Glomerular endothelial cell (primary cell): ENCODE results near the gene FOXO1. TPM values are rescaled to one million over a fixed set of nuclear protein-coding genes. Genes with fewer than 3 reads are reported as not detected.
A peak's percentile ranks its signal among the peaks of the same experiment; 100 is the strongest.

ENCODE experiments used
- DNase-seq: peaks from one replicate; pipeline ENCODE4 v3.0.0-alpha.2; 2011; ENCODE audit warnings: low read depth, low spot score; ENCODE audit errors: extremely low read depth
- total RNA-seq: library from RNA; depleted of rRNA; stranded (reverse); fragments of >200 nt; gene quantifications from 2 replicates; pipeline ENCODE4 v1.2.3, GENCODE V29; 2015

FOXO1 gene
- total RNA-seq, 1 donor from 2014 or later = 68.3 TPM

- DNase-seq = no peak
Observed at GRCh38 chr13:40552895-40553294, 113.5 kb downstream of the FOXO1 start.

DNA sequence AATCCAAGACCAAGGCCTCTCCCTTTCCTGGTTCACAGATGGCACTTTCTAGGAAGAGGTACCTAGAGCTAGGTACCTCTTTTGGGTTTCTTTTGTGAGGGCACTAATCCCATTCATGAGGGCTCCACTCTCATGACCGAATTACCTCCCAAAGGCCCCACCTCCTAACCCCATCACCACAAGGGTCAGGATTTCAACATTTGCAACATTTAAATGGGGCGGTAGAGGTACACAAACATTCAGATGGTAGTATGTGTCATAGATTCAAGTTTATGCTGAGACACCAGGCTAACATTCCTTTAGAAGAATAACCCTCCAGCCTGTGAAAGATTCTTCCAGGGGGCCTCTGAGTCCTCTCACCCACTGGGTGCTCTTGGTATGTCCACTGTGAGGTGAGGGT is 116.3 kb downstream of the FOXO1 start:
- DNase-seq = no peak

- DNase-seq = no peak
Observed at GRCh38 chr13:40549500-40550094, 116.8 kb downstream of the FOXO1 start.

DNA sequence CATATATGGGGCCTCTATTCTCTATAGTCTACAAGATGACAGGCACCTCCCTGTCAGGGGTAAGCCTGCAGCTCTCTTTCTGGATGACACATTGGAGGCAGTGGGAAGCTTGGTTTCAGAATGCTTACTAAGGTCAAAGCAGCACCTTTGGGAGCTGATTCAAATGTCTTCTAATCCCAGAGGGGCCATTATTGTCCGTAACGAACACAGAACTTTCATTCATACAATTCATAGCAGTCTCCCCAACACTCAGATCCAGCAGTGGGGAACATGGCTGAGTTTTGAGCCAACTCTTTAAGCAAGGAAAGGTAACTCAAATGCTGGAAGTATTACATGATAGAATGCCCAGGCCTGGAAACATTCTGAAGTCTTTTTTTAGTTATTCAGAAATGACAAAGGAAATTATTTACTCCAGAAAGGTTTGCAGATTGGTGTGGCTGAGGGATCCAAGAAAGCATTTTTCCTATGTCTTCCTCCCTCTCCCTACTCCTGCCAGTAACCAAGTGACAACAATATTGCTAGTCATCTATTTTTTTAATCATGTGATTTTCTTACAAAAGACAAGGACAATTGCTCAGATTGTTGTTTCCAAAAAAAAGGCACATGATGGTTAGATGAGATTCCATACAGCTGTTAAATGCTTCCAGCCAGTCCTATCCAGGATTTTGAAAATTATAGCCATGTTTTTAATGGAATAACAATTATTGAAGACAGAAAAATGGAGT is 118.7 kb downstream of the FOXO1 start:
- DNase-seq = no peak

DNA sequence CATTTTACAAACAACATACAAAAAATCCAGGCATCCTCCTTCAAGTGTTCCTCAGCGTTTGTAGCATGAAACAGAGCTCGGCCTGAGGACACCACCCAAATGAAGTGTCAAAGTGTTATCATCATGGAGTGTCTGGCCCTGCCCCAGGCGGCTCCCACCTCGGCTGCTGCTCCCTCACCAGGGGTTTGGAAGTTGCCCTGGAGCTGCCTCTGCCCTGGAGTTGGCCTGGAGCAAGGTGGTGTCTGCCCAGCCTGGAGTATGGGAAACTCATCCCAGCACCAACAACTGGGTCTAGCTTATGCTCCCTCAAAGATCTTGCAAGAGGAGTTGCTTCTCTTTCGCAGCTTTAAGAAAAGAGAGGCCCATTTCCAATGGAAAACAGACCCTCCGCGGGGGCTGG is 120.4 kb downstream of the FOXO1 start:
- DNase-seq = no peak

DNA sequence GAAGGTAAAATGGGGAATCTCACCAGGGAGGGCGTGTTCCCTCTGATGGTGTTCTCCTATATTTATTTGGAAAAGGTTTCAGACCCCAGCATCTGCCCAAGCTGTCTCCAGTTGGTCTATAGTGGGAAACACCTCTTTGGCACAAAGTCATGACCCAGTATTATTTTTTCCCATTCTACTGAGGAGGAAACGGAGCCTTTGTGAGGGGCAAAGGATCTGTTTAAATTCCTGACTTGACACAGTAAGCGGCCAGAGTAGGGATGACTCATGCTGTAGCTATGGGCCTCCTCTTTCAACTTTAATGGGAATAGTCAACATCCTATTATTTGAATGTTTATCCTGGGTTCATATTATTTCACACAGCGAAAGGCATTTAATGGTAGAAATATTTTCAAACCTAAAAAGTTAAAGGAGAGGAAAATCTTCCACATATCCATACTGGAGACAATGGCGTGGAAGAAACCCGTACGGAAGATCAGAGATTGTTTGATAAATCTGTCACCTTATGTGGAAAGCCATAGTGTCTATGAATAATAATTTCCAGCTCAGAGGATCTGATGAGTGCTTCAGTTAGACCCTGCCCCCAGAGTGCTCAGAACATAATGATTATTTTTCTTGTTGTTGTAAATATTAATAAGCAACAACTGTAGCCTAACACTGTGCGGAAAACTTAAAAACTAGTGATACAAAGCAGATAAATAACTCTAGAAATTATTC is 126.0 kb downstream of the FOXO1 start:
- DNase-seq = peak; percentile 95

GRCh38 chr13:40539576-40540327 is 126.7 kb downstream of the FOXO1 start:
- DNase-seq = no peak

- DNase-seq = no peak
Observed at GRCh38 chr13:40537146-40537895, 129.1 kb downstream of the FOXO1 start.

DNA sequence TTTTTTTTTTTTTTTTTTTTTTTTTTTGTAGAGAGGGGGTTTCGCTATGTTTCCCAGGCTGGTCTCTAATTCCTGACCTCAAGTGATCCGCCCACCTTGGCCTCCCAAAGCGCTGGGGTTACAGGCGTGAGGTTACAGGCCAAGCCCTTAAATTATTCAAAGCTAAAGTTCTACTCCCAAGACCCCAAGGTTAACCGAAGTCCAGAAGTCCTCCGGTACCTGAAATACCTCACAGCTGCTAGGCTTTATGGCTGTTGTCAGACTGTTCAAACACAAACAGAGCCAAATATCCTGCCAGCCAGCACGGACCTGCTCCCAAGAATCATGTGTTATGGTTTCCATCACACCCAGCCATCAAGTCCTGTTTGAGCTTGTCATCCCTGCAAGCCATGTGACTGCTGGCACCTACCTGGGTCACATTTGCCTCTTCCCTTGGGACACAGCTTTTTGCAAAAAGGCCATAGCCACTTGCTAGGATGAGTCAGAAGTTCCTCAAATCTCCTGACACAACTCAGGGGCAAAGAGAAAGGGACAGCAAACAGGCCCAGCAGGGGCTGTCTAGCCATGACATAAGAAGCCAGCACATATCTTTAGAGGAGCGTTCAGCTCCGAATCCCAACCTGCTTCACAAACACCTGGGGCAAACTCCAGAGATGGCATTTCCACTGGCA is 129.9 kb downstream of the FOXO1 start:
- no peak for DNase-seq

GRCh38 chr13:40535345-40535836 is 131.1 kb downstream of the FOXO1 start:
- no peak for DNase-seq

DNA sequence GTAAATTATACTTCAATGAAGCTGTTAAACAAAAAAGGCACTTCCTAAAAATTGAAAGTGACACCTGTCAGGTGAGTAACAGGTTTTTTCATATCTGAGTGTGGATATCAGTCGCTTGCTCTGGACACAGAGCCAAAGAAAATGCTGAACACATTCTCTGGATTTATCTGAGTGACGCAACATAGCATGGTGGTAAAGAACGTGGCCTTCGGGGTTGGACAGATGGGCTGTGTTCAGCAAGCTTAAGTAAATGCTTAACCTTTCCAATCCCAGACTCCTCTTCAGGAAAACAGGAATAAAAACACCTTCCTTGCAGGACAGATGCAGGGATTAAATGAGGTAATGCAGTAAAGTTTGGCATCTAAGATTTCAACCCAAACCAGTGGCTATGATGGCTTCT is 132.0 kb downstream of the FOXO1 start:
- no peak for DNase-seq

DNA sequence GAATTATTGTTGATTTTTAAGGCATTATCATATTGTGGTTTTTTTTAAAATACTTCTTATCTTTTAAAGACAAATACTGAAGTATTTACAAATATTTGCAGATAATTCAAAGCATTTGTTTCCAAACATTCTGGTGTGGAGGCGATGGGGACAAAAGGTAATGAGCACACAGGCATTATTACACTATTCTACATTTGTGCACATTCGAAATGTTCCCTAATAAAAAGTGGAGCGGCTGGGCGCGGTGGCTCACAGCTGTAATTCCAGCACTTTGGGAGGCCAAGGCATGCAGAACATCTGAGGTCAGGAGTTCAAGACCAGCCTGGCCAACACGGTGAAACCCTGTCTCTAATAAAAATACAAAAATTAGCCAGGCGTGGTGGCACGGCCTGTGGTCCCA is 133.4 kb downstream of the FOXO1 start:
- no peak for DNase-seq

GRCh38 chr13:40530961-40531360 is 135.5 kb downstream of the FOXO1 start:
- no peak for DNase-seq

DNA sequence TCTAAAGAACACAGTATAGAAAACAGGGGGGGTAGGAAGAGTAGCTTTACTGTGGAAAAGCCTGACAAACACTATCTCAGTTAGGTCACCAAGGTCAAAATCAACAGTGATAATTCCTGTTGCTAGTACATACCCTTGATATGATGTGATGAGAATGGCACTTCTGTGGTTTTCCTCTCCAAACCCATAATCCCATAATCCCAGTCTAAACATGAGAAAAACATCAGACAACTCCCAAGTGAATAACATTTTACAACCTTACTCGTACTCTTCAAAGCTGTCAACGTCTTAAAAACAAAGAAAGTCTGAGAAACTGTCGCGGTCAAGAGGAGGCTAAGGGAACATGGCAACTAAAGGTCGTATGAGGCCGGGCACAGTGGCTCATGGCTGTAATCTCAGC is 137.6 kb downstream of the FOXO1 start:
- DNase-seq = no peak

DNA sequence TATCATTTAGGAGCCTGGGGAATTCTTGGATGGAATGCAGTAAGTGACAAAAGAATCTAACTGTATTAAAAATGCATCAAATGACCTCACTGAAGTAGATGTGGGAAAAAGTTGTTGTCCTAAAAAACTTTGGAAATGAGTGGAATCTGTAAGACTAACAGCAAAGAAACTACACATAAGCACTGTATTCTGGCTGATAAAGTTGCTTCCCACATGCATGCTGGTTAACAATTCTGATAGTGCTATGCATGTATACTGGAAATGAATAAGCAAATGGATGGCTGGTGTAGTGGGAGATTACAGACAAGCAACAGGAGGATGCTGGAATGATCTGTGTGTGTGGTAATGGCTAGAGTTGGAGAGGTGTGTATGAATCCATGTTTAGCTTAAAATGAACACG is 138.5 kb downstream of the FOXO1 start:
- DNase-seq = no peak

GRCh38 chr13:40522282-40522681 is 144.2 kb downstream of the FOXO1 start:
- DNase-seq = no peak

GRCh38 chr13:40520916-40521315 is 145.5 kb downstream of the FOXO1 start:
- no peak for DNase-seq

DNA sequence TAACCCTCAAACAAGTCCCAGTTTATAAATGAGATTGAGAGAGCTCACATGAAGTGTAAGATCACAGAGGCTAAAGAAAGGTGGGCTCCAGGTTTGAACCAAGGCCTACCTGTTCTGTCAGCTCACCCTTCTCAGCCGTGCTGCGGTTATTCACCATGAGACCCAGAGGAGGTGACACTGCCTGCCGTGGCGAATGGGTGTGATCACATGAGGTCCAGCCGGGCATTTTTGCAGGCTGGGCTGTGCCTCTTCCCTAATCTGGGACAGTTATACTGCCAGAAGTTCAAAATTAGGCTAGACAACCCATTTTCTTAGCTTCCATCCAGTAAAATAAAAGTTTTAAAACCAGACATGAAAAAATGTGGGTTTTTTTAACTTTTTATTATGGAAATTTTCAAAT is 146.8 kb downstream of the FOXO1 start:
- DNase-seq = no peak

- no peak for DNase-seq
Observed at GRCh38 chr13:40518481-40518882, 148.0 kb downstream of the FOXO1 start.
